SK-N-SH (cell line): ENCODE measurements around the gene STON2. TPM values are rescaled to one million over a fixed set of nuclear protein-coding genes. Genes with fewer than 3 reads are reported as not detected.

Source experiments
- CTCF ChIA-PET: fragments of 300-600, 350-600 bp; formaldehyde crosslinking; extraction: SDS; loops from one replicate; lab custom pipeline; 2021; lab: Yijun Ruan, JAX
- POLR2A ChIA-PET: fragments of 350-600 bp; sonication (Branson Sonifier 250); formaldehyde crosslinking; extraction: SDS; loops from one replicate; lab custom pipeline; 2020; ENCODE audit warnings: antibody characterized with exemption, inconsistent platforms; lab: Yijun Ruan, JAX
- DNase-seq: peaks from one replicate; pipeline ENCODE4 v3.0.0; 2012
- H2AFZ ChIP-seq: fragments of 200-600 bp; sonication (generic); 2 replicates; pipeline ENCODE4 v1.8.1; 2016; ENCODE audit warnings: antibody characterized with exemption, mild to moderate bottlenecking, low read depth
- H3F3A ChIP-seq: fragments of 200-600 bp; sonication (generic); replicated peaks from 2 replicates; pipeline ENCODE3; 2016; ENCODE audit warnings: antibody characterized with exemption, mild to moderate bottlenecking; ENCODE audit not compliant: insufficient read depth
- H3K27ac ChIP-seq, 2 experiments: fragments of 200-500 bp in 1 of 2; fragments of 200-600 bp in 1 of 2; sonication (Bioruptor generic) in 1 of 2; sonication (generic), shearing (Covaris generic) in 1 of 2; 2 replicates each; pipeline versions ENCODE4 v1.5.1 to v1.6.1; 2014 to 2016; ENCODE audit warnings: low read depth in 2 of 2, inconsistent platforms in 1 of 2, low read length in 1 of 2, mild to moderate bottlenecking in 1 of 2, mixed read lengths in 1 of 2
- H3K27me3 ChIP-seq: fragments of 200-600 bp; sonication (generic), shearing (Covaris generic); 2 replicates; pipeline ENCODE4 v1.6.1; 2016; ENCODE audit warnings: mixed run types; ENCODE audit not compliant: insufficient read depth
- H3K36me3 ChIP-seq, 2 experiments: fragments of 200-500 bp in 1 of 2; fragments of 200-600 bp in 1 of 2; sonication (Bioruptor generic) in 1 of 2; sonication (generic) in 1 of 2; replicated peaks in 1 of 2; 2 replicates each; pipeline versions ENCODE3 to v1.5.1; 2014 to 2016; ENCODE audit warnings: low read length in 1 of 2, mild to moderate bottlenecking in 1 of 2; ENCODE audit not compliant: insufficient read depth in 2 of 2, control insufficient read depth in 1 of 2
- H3K4me1 ChIP-seq, 2 experiments: fragments of 200-500 bp in 1 of 2; fragments of 200-600 bp in 1 of 2; sonication (Bioruptor generic) in 1 of 2; sonication (generic), shearing (Covaris generic) in 1 of 2; 2 replicates each; pipeline versions ENCODE4 v1.5.1 to v1.6.1; 2014 to 2016; ENCODE audit warnings: low read depth in 1 of 2, low read length in 1 of 2, mixed run types in 1 of 2; ENCODE audit not compliant: insufficient read depth in 2 of 2, control insufficient read depth in 1 of 2
- H3K4me2 ChIP-seq: fragments of 200-600 bp; sonication (generic), shearing (Covaris generic); 2 replicates; pipeline ENCODE4 v1.6.1; 2017; ENCODE audit warnings: mixed run types
- H3K4me3 ChIP-seq, 2 experiments: fragments of 200-500 bp in 1 of 2; fragments of 200-600 bp in 1 of 2; sonication (Bioruptor generic) in 1 of 2; sonication (generic), shearing (Covaris generic) in 1 of 2; 2 replicates each; pipeline versions ENCODE4 v1.5.1 to v1.8.1; 2014 to 2016; ENCODE audit warnings: low read depth in 2 of 2, inconsistent platforms in 1 of 2, low read length in 1 of 2, mild to moderate bottlenecking in 1 of 2, mixed read lengths in 1 of 2, moderate library complexity in 1 of 2
- H3K79me2 ChIP-seq: fragments of 200-600 bp; sonication (generic); 2 replicates; pipeline ENCODE4 v1.8.1; 2017; ENCODE audit warnings: mild to moderate bottlenecking; ENCODE audit not compliant: insufficient read depth
- H3K9ac ChIP-seq: fragments of 200-600 bp; sonication (generic); 2 replicates; pipeline ENCODE4 v1.6.1; 2017; ENCODE audit warnings: mixed run types
- H3K9me2 ChIP-seq: fragments of 200-600 bp; sonication (generic); 2 replicates; pipeline ENCODE4 v1.6.1; 2017; ENCODE audit warnings: mixed run types
- H3K9me3 ChIP-seq: fragments of 200-600 bp; sonication (generic); 2 replicates; pipeline ENCODE4 v1.6.1; 2017; ENCODE audit warnings: mixed run types, mild to moderate bottlenecking, moderate library complexity
- H4K20me1 ChIP-seq: fragments of 200-600 bp; sonication (generic); 2 replicates; pipeline ENCODE4 v1.6.1; 2017; ENCODE audit warnings: mild to moderate bottlenecking, mixed run types; ENCODE audit not compliant: insufficient read depth
- CHD2 ChIP-seq: fragments of 150-350 bp; IDR thresholded peaks from 2 replicates; pipeline ENCODE4 v1.6.1; 2018; ENCODE audit warnings: low read length; ENCODE audit not compliant: partially characterized antibody
- ELF1 ChIP-seq: IDR thresholded peaks from 2 replicates; pipeline ENCODE4 v1.4.0; 2012
- EP300 ChIP-seq, 2 experiments: IDR thresholded peaks; 2 replicates each; pipeline versions ENCODE4 v1.4.0 to v1.6.1; 2012; ENCODE audit warnings: borderline replicate concordance in 1 of 2, low read depth in 1 of 2, low read length in 1 of 2
- FOSL2 ChIP-seq: IDR thresholded peaks from 2 replicates; pipeline ENCODE4 v1.4.0; 2012; ENCODE audit warnings: low read depth, mild to moderate bottlenecking, moderate library complexity, borderline replicate concordance
- FOXJ3 ChIP-seq: sonication (generic); formaldehyde crosslinking; IDR thresholded peaks from 2 replicates; pipeline ENCODE4 v1.5.1; 2020; ENCODE audit warnings: mild to moderate bottlenecking, missing genetic modification reagents
- FOXM1 ChIP-seq: IDR thresholded peaks from 2 replicates; pipeline ENCODE4 v1.4.0; 2012; ENCODE audit warnings: low read depth, mild to moderate bottlenecking
- GABPA ChIP-seq: IDR thresholded peaks from 2 replicates; pipeline ENCODE4 v1.4.0; 2012; ENCODE audit warnings: low read depth, mild to moderate bottlenecking
- MEF2A ChIP-seq: IDR thresholded peaks from 2 replicates; pipeline ENCODE4 v1.4.0; 2012; ENCODE audit warnings: low read depth, borderline replicate concordance
- NRF1 ChIP-seq: IDR thresholded peaks from 2 replicates; pipeline ENCODE4 v1.6.1; 2012; ENCODE audit warnings: low read depth, mild to moderate bottlenecking, low read length
- POLR2AphosphoS5 ChIP-seq: IDR thresholded peaks from 2 replicates; pipeline ENCODE4 v1.6.1; 2012; ENCODE audit warnings: low read depth, low read length
- RAD21 ChIP-seq: IDR thresholded peaks from 2 replicates; pipeline ENCODE4 v1.6.1; 2012; ENCODE audit warnings: mild to moderate bottlenecking, low read length
- RCOR1 ChIP-seq: fragments of 150-350 bp; IDR thresholded peaks from 2 replicates; pipeline ENCODE4 v1.6.1; 2017; ENCODE audit warnings: antibody characterized with exemption, low read length
- SIN3A ChIP-seq: IDR thresholded peaks from 2 replicates; pipeline ENCODE4 v1.6.1; 2012; ENCODE audit warnings: low read depth, mild to moderate bottlenecking, low read length, moderate library complexity, borderline replicate concordance
- SMC3 ChIP-seq: IDR thresholded peaks from 2 replicates; pipeline ENCODE4 v1.6.1; 2012; ENCODE audit warnings: low read depth, low read length, improper control_type of control experiment
- TCF12 ChIP-seq: IDR thresholded peaks from 2 replicates; pipeline ENCODE4 v1.4.0; 2012
- TEAD4 ChIP-seq: IDR thresholded peaks from 2 replicates; pipeline ENCODE4 v1.4.0; 2012; ENCODE audit warnings: mild to moderate bottlenecking, borderline replicate concordance; ENCODE audit not compliant: insufficient read depth
- YY1 ChIP-seq: IDR thresholded peaks from 2 replicates; pipeline ENCODE4 v1.4.0; 2012; ENCODE audit warnings: low read depth, mild to moderate bottlenecking
- WGBS: methylation state at CpG from one replicate; pipeline ENCODE4 v1.1.6; 2017; ENCODE audit warnings: low lambda C conversion rate; 5-methylcytosine and 5-hydroxymethylcytosine counted together
- polyA plus RNA-seq, 3 experiments: library from polyadenylated mRNA; depleted of rRNA; stranded (reverse); fragments of >200 nt; gene quantifications; 2 replicates each; pipeline ENCODE4 v1.2.3, GENCODE V29; 2012
- TF ChIP-seq, protein P1 (sequence below): IDR thresholded peaks from 2 replicates; pipeline ENCODE4; 2012
- TF ChIP-seq, protein P2 (sequence below): IDR thresholded peaks from 2 replicates; pipeline ENCODE4 v1.4.0; 2012; ENCODE audit warnings: low read depth
- TF ChIP-seq, protein P3 (sequence below): fragments of 150-350 bp; IDR thresholded peaks from 2 replicates; pipeline ENCODE4 v1.6.1; 2017; ENCODE audit warnings: antibody characterized with exemption, low read length, low read depth, borderline replicate concordance
- TF ChIP-seq, protein P4 (sequence below): IDR thresholded peaks from 2 replicates; pipeline ENCODE4 v1.6.1; 2012; ENCODE audit warnings: mild to moderate bottlenecking, low read depth, low read length, moderate library complexity

The STON2 gene
- polyA plus RNA-seq, 1 of the 3 experiments (the other 2 are of a cell fraction): not detected

DNA sequence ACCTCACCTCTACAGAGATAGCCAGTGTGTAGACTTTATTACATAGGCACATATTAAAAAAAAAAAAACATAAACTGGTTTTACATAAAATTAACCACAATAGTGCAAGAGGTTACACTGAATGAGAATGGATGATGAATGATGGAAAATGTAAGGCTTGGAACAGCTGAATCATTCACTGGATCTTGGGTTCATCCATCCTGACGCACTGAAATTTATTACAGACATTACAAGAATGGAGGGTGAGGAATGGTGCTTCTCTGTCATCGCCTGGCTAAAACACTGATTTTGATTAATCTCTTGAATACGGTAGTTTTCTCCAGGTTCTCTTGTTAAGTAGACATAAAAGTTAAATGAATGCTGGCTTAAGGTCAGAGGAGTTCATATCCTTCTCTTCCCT is 139.4 kb downstream of the STON2 start:
- Histone ChIP-seq H3K4me2 (no peak overlapping the region), H3K9me3 (no peaks in the 10 kb centered on the region), H3K36me3 (no peaks in the 10 kb centered on the region), H3F3A (no peaks in the 10 kb centered on the region), H2AFZ (no peak overlapping the region), H3K79me2 (no peaks in the 10 kb centered on the region), H4K20me1 (no peaks in the 10 kb centered on the region), H3K9me2 (no peaks in the 10 kb centered on the region), H3K27ac (no peak overlapping the region), H3K27me3 (no peaks in the 10 kb centered on the region), H3K4me3 (no peak overlapping the region), H3K9ac (no peak overlapping the region), H3K4me1 (no peaks in the 10 kb centered on the region)
- DNase-seq: no peak
- 69% methylated on average over 3 of the region's 3 CpGs for WGBS
- ChIA-PET POLR2A (no interaction called here), CTCF (interaction anchor here (2.6 kb wide), 2 partner anchors 9 to 192 kb away, joined by 11 to 12 read pairs; no protein-coding TSS in a partner anchor)
- TF ChIP-seq, protein P1, sequence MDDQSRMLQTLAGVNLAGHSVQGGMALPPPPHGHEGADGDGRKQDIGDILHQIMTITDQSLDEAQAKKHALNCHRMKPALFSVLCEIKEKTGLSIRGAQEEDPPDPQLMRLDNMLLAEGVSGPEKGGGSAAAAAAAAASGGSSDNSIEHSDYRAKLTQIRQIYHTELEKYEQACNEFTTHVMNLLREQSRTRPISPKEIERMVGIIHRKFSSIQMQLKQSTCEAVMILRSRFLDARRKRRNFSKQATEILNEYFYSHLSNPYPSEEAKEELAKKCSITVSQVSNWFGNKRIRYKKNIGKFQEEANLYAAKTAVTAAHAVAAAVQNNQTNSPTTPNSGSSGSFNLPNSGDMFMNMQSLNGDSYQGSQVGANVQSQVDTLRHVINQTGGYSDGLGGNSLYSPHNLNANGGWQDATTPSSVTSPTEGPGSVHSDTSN: no peak
- TF ChIP-seq, protein P2, sequence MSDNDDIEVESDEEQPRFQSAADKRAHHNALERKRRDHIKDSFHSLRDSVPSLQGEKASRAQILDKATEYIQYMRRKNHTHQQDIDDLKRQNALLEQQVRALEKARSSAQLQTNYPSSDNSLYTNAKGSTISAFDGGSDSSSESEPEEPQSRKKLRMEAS: no peak
- TF ChIP-seq, protein P3, sequence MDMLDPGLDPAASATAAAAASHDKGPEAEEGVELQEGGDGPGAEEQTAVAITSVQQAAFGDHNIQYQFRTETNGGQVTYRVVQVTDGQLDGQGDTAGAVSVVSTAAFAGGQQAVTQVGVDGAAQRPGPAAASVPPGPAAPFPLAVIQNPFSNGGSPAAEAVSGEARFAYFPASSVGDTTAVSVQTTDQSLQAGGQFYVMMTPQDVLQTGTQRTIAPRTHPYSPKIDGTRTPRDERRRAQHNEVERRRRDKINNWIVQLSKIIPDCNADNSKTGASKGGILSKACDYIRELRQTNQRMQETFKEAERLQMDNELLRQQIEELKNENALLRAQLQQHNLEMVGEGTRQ: no peak
- TF ChIP-seq GABPA: no peak
- TF ChIP-seq FOXJ3 (CRISPR knock-in tag): no peak
- TF ChIP-seq YY1: no peak

DNA sequence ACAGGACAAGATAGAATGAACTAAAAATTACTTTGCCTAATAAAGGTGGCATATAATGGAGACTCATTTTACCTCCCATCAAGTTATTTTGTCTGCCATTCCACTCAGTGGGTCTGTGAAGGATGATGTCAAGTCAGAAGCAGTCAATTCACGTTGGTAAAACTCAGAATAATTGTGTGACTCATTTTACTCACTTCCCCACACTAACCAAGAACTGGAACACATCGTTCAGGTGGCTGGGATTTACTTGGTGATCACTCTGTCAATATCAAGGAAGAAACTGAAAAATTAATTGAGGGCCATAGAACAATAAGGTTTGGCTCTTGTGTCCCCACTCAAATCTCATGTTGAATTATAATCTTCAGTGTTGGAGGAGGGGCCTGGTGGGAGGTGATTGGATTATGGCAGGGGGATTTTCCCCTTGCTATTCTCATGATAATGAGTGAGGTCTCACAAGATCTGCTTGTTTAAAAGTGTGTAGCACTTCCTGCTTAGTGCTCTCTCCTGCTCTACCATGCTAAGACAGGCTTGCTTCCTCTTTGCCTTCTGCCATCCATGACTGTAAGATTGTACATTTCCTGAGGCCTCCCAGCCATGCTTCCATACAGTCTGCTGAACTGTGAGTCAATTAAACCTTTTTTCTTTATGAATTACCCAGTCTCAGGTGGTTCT is 143.7 kb downstream of the STON2 start:
- H3K79me2 ChIP-seq: no peaks in the 10 kb centered on the region
- no peak overlapping the region for H2AFZ ChIP-seq
- H3K27ac ChIP-seq: no peak overlapping the region
- no peaks in the 10 kb centered on the region for H3K4me1 ChIP-seq
- no peak for DNase-seq
- 15% methylated on average over 2 of the region's 2 CpGs for WGBS
- no peak for TF ChIP-seq CHD2
- no peak for TF ChIP-seq RCOR1
- no peak for TF ChIP-seq POLR2AphosphoS5
- no peak for TF ChIP-seq MEF2A
- no peak for TF ChIP-seq RAD21
- TF ChIP-seq FOSL2: no peak
- no peak for TF ChIP-seq EP300 (IDR thresholded peaks at IDR 0.05; ENCODE audit: borderline replicate concordance in 1 of 2, low read depth in 1 of 2, low read length in 1 of 2)
- no peak for TF ChIP-seq SIN3A
- TF ChIP-seq FOXM1: no peak
- TF ChIP-seq, protein P4, sequence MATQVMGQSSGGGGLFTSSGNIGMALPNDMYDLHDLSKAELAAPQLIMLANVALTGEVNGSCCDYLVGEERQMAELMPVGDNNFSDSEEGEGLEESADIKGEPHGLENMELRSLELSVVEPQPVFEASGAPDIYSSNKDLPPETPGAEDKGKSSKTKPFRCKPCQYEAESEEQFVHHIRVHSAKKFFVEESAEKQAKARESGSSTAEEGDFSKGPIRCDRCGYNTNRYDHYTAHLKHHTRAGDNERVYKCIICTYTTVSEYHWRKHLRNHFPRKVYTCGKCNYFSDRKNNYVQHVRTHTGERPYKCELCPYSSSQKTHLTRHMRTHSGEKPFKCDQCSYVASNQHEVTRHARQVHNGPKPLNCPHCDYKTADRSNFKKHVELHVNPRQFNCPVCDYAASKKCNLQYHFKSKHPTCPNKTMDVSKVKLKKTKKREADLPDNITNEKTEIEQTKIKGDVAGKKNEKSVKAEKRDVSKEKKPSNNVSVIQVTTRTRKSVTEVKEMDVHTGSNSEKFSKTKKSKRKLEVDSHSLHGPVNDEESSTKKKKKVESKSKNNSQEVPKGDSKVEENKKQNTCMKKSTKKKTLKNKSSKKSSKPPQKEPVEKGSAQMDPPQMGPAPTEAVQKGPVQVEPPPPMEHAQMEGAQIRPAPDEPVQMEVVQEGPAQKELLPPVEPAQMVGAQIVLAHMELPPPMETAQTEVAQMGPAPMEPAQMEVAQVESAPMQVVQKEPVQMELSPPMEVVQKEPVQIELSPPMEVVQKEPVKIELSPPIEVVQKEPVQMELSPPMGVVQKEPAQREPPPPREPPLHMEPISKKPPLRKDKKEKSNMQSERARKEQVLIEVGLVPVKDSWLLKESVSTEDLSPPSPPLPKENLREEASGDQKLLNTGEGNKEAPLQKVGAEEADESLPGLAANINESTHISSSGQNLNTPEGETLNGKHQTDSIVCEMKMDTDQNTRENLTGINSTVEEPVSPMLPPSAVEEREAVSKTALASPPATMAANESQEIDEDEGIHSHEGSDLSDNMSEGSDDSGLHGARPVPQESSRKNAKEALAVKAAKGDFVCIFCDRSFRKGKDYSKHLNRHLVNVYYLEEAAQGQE: no peak
- TF ChIP-seq SMC3: no peak
- no peak for TF ChIP-seq FOXJ3 (CRISPR knock-in tag)
- TF ChIP-seq TEAD4: no peak
- no peak for TF ChIP-seq TCF12
- no peak for TF ChIP-seq NRF1
- TF ChIP-seq, protein P3: no peak
- TF ChIP-seq ELF1: no peak
- H3K9ac ChIP-seq: no peak overlapping the region
- no peak overlapping the region for H3K4me3 ChIP-seq
- H3K27me3 ChIP-seq: no peaks in the 10 kb centered on the region
- CTCF ChIA-PET: no interaction called here
- H3K4me2 ChIP-seq: no peak overlapping the region
- no peaks in the 10 kb centered on the region for H3F3A ChIP-seq
- no peaks in the 10 kb centered on the region for H3K9me3 ChIP-seq
- H3K36me3 ChIP-seq: no peaks in the 10 kb centered on the region
- POLR2A ChIA-PET: no interaction called here
- H4K20me1 ChIP-seq: no peaks in the 10 kb centered on the region
- no peaks in the 10 kb centered on the region for H3K9me2 ChIP-seq
